Right atrium auricular region (tissue), 2 donors: Measurements from ENCODE around the gene UGT2B7. TPM values are rescaled to one million over a fixed set of nuclear protein-coding genes. Genes with fewer than 3 reads are reported as not detected.
"Not testable (repeated sequence)": the region's sequence is repeated elsewhere in the genome, so short reads cannot be mapped to it uniquely, and the experiment has no call there.

Experiments
- DNase-seq: peaks from one replicate; pipeline ENCODE4 v3.0.0-alpha.2; 2019; ENCODE audit warnings: low spot score
- H3K27ac ChIP-seq, 2 donors: fragments of 200-600 bp; sonication (generic); 1 replicate in 1 of 2; 2 replicates in 1 of 2; pipeline ENCODE4 v1.5.1; 2016 to 2019
- H3K27me3 ChIP-seq, 2 donors: fragments of 200-600 bp; sonication (generic); one replicate each; pipeline versions ENCODE4 v1.5.1 to v1.6.0; 2017 to 2019
- H3K36me3 ChIP-seq: fragments of 200-600 bp; sonication (generic); one replicate; pipeline ENCODE4 v1.5.1; 2016
- H3K4me1 ChIP-seq, 2 donors: fragments of 200-600 bp; sonication (generic); one replicate each; pipeline versions ENCODE4 v1.5.1 to v1.6.0; 2017 to 2019
- H3K4me3 ChIP-seq, 2 donors: fragments of 200-600 bp; sonication (generic); 1 replicate in 1 of 2; 2 replicates in 1 of 2; pipeline ENCODE4 v1.5.1; 2017 to 2019; ENCODE audit warnings: mild to moderate bottlenecking in 1 of 2, moderate library complexity in 1 of 2
- H3K9me3 ChIP-seq, 2 donors: fragments of 200-600 bp; sonication (generic); one replicate each; pipeline ENCODE4 v1.5.1; 2019
- CTCF ChIP-seq, 2 donors: fragments of 200-600 bp; sonication (generic); IDR thresholded peaks; one replicate each; pipeline ENCODE4 v1.5.1; 2019; ENCODE audit warnings: antibody characterized with exemption in 2 of 2
- total RNA-seq, 2 donors: library from RNA; depleted of rRNA; stranded (reverse); fragments of >200 nt; gene quantifications; one replicate each; pipeline ENCODE4 v1.1.0, GENCODE V29; 2016

Gene UGT2B7
- not detected for total RNA-seq

DNA sequence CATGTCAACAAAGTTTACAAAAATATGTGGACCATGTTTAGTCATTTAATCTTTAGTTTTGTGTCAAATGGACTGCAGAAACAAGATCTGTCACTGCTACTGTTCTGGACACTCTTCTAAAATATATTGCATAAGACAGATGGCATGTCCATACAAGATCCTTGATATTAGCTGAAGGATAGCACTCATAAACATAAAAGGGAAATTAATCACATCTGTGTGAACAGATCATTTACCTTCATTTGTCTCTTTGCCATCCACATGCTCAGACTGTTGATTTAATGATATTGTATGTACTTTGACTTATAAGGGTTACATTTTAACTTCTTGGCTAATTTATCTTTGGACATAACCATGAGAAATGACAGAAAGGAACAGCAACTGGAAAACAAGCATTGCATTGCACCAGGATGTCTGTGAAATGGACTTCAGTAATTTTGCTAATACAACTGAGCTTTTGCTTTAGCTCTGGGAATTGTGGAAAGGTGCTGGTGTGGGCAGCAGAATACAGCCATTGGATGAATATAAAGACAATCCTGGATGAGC is at the start of gene UGT2B7:
UGT2B7 (plus strand) TSS at position 364 of the 546 bp plus-strand sequence; CDS start at position 411, 47 bp downstream.
- H3K27ac ChIP-seq = no peak within 1 kb of the TSS
- H3K4me3 ChIP-seq = no peak within 1 kb of the TSS
- H3K9me3 ChIP-seq = no peaks in the 10 kb centered on the region
- TF ChIP-seq CTCF (IDR thresholded peaks at IDR 0.05) = no peak
- no peaks in the 10 kb centered on the region for H3K27me3 ChIP-seq
- no peaks in the 10 kb centered on the region for H3K36me3 ChIP-seq
- H3K4me1 ChIP-seq = no peaks in the 10 kb centered on the region
- DNase-seq = no peak

- Histone ChIP-seq H3K36me3 (no peaks in the 10 kb centered on the region), H3K9me3 (no peaks in the 10 kb centered on the region), H3K4me3 (no peak overlapping the region), H3K27ac (no peak overlapping the region), H3K27me3 (no peaks in the 10 kb centered on the region), H3K4me1 (no peaks in the 10 kb centered on the region)
- no peak for DNase-seq
- no peak for TF ChIP-seq CTCF (IDR thresholded peaks at IDR 0.05)
These were observed 46.4 kb upstream of the UGT2B7 start for GRCh38 chr4:69049860-69050259.

DNA sequence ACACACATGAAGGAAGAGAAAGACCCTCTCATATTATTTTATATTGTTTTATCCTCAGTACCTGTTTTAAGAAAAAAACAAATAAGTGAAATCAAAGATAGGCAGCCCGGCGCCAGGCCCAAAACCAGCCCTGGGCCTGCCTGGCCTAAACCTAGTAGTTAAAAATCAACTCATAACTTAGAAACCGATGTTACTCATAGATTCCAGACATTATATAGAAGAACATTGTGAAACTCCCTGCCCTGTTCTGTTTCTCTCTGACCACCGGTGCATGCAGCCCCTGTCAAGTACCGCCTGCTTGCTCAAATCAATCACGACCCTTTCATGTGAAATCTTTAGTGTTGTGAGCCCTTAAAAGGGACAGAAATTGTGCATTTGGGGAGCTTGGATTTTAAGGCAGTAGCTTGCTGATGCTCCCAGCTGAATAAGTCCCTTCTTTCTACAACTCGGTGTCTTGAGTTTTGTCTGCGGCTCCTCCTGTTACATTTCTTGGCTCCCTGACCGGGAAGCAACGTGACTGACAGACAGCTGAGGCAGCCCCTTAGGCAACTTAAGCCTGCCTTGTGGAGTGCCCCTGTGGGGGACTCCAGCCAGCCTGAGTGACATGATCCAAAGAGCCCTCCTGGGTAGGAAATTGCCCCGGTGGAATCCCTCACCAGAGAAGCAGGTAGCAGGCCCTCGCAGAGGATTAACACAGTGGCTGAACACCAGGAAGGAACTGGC is 45.3 kb upstream of the UGT2B7 start:
- not testable (repeated sequence) for H3K4me3 ChIP-seq, H3K36me3 ChIP-seq, DNase-seq, H3K4me1 ChIP-seq, H3K27ac ChIP-seq, H3K27me3 ChIP-seq, H3K9me3 ChIP-seq

- Histone ChIP-seq H3K4me1 (no peaks in the 10 kb centered on the region), H3K27me3 (no peaks in the 10 kb centered on the region), H3K27ac (no peak overlapping the region), H3K36me3 (no peaks in the 10 kb centered on the region), H3K4me3 (no peak overlapping the region), H3K9me3 (no peaks in the 10 kb centered on the region)
- TF ChIP-seq CTCF (IDR thresholded peaks at IDR 0.05) = no peak
- DNase-seq = no peak
These were observed 44.7 kb upstream of the UGT2B7 start for GRCh38 chr4:69051576-69051943.

DNA sequence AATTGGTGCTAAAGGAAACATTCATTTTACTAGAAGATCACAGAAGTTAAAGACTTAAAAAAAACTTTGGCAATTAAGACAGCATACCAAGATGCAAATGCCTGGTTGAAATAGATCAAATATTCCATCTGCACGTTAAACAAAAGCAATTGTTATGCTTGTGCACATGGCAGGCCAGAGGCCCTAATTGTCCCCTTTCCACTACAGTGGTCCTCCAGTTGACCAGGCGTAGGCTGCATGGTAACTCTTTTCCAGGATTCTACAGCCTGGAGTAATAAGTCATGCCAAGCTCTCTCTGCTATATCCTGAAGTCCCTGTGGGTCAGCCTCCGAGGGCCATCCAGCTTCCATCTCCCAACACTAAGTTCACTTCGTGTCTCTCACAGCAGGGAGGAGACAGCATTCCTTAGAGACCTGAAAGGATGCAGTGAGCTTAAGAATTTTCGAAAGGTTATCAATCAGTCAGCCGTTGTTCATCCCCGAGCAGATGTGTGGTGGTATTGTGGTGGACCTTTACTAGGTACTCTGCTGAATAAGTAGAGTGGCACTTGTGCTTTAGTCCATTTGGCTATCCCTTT is 42.9 kb upstream of the UGT2B7 start:
- H3K27me3 ChIP-seq, DNase-seq, H3K27ac ChIP-seq, H3K4me3 ChIP-seq, H3K9me3 ChIP-seq, H3K4me1 ChIP-seq, H3K36me3 ChIP-seq: not testable (repeated sequence)

DNA sequence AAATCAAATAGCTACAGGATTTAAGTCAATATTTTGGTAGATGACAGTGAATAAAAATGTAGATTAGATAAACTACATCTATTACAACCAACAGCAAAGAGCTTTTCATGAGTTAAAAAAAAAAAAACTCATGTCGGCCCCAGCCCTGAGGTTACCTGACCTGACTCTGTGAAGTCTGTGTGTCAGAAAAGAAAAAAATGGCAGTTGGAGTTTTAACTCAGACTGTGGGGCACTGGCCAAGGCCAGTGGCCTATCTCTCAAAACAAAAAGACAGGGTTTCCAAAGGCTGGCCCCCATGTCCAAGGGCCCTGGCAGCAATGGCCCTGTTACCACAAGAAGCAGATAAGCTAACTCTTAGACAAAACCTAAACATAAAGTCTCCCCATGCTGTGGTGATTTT is 42.2 kb upstream of the UGT2B7 start:
- not testable (repeated sequence) for DNase-seq, H3K4me3 ChIP-seq, H3K27ac ChIP-seq, H3K4me1 ChIP-seq, H3K36me3 ChIP-seq, H3K9me3 ChIP-seq, H3K27me3 ChIP-seq

DNA sequence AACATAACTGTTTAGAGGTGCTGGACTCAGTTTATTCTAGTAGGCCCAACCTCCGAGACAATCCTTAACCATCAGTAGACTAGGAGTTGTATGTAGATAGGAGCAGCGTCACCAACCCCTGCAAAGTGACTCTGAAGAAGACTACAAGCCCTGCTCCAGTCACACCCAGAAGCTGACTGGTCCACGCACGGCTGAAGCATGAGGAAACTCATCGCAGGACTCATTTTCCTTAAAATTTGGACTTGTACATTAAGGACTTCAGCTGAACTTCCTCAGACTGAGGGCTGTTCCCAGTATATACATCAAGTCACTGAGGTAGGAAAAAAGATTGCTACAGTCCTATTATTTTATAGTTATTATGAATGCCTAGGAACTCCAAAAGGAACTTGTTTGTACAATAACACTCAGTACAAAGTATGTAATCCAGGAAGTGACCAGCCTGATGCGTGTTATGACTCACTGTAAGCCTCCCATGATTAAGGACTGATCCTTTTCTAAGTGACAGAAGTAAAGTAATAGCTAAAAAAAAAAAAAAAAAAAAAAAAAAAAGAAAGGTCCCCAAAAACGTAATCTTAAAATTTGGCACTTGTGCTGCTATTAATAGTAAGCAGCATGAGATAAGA is 41.6 kb upstream of the UGT2B7 start:
- Histone ChIP-seq H3K4me3 (no peak overlapping the region), H3K4me1 (no peaks in the 10 kb centered on the region), H3K27me3 (no peaks in the 10 kb centered on the region), H3K27ac (no peak overlapping the region), H3K9me3 (no peaks in the 10 kb centered on the region), H3K36me3 (no peaks in the 10 kb centered on the region)
- DNase-seq = no peak
- TF ChIP-seq CTCF (IDR thresholded peaks at IDR 0.05) = no peak
